ENCODE data around the gene METTL4. TPM values are rescaled to one million over a fixed set of nuclear protein-coding genes. Genes with fewer than 3 reads are reported as not detected.
A peak's percentile ranks its signal among the peaks of the same experiment; 100 is the strongest.

The METTL4 gene
- total and polyA plus RNA-seq, 7 donors, result 4.2 to 9.6 (median 5.8) TPM

- DNase-seq, result no peak
- H3K36me3 ChIP-seq, result peaks cover 0 to 3% (median 0%) of the 10 kb centered on the region in 4 donors
- no peaks in the 10 kb centered on the region for H3K27me3 ChIP-seq
- H3K4me1 ChIP-seq, result peaks cover 0 to 12% (median 6%) of the 10 kb centered on the region in 4 donors
- H3K9me3 ChIP-seq, result no peaks in the 10 kb centered on the region
- 87 to 89% methylated on average over 4 of the region's 4 CpGs for WGBS, 2 donors
- no peak overlapping the region for H3K27ac ChIP-seq
- intact Hi-C loops (cut with DNase I), result loop anchor here (10.0 kb wide), 1 partner anchor 206 kb away; no protein-coding TSS in a partner anchor
- no peak overlapping the region for H3K4me3 ChIP-seq
- no peak for TF ChIP-seq EP300 (IDR thresholded peaks at IDR 0.05)
- TF ChIP-seq POLR2AphosphoS5 (IDR thresholded peaks at IDR 0.05), result no peak
- no peak for TF ChIP-seq POLR2A (IDR thresholded peaks at IDR 0.05)
- TF ChIP-seq CTCF (IDR thresholded peaks at IDR 0.05), result no peak
Measured at GRCh38 chr18:2540575-2540974, 30.7 kb downstream of the METTL4 start.

GRCh38 chr18:2538844-2539243 lies 32.5 kb downstream of the METTL4 start:
- Histone ChIP-seq H3K27ac (peak overlapping the region in 1 of 4 donors; percentile 32), H3K27me3 (no peaks in the 10 kb centered on the region), H3K9me3 (no peaks in the 10 kb centered on the region), H3K4me3 (no peak overlapping the region), H3K4me1 (peaks cover 0 to 12% (median 6%) of the 10 kb centered on the region in 4 donors), H3K36me3 (peaks cover 0 to 3% (median 0%) of the 10 kb centered on the region in 4 donors)
- TF ChIP-seq POLR2AphosphoS5 (IDR thresholded peaks at IDR 0.05), result no peak
- no peak for TF ChIP-seq CTCF (IDR thresholded peaks at IDR 0.05)
- no peak for TF ChIP-seq EP300 (IDR thresholded peaks at IDR 0.05)
- no peak for TF ChIP-seq POLR2A (IDR thresholded peaks at IDR 0.05)
- no peak for DNase-seq
- WGBS, 2 donors, result 16 to 52% methylated on average over 1 of the region's 1 CpG
- intact Hi-C loops (cut with DNase I), result no loop called here

- Histone ChIP-seq H3K4me1 (peaks cover 0 to 12% (median 6%) of the 10 kb centered on the region in 4 donors), H3K27me3 (no peaks in the 10 kb centered on the region), H3K27ac (peak overlapping the region in 1 of 4 donors; percentile 32), H3K4me3 (no peak overlapping the region), H3K36me3 (peaks cover 0 to under 1% (median 0%) of the 10 kb centered on the region in 4 donors), H3K9me3 (no peaks in the 10 kb centered on the region)
- TF ChIP-seq POLR2AphosphoS5 (IDR thresholded peaks at IDR 0.05) (no peak), CTCF (IDR thresholded peaks at IDR 0.05) (no peak)
- intact Hi-C loops (cut with DNase I), result no loop called here
- no peak for DNase-seq
- 91 to 95% methylated on average over 1 of the region's 1 CpG for WGBS, 2 donors
Measured at GRCh38 chr18:2538236-2538635, 33.1 kb downstream of the METTL4 start.

- intact Hi-C loops (cut with DNase I), result no loop called here
- H3K4me3 ChIP-seq, result no peak overlapping the region
- WGBS, 2 donors, result 53 to 59% methylated on average over 3 of the region's 3 CpGs
- H3K36me3 ChIP-seq, result no peaks in the 10 kb centered on the region
- H3K4me1 ChIP-seq, result peaks cover 0 to 12% (median 6%) of the 10 kb centered on the region in 4 donors
- TF ChIP-seq CTCF (IDR thresholded peaks at IDR 0.05), result no peak
- TF ChIP-seq POLR2A (IDR thresholded peaks at IDR 0.05), result no peak
- no peak for TF ChIP-seq POLR2AphosphoS5 (IDR thresholded peaks at IDR 0.05)
- TF ChIP-seq EP300 (IDR thresholded peaks at IDR 0.05), result no peak
- DNase-seq, result no peak
- no peaks in the 10 kb centered on the region for H3K27me3 ChIP-seq
- H3K9me3 ChIP-seq, result no peaks in the 10 kb centered on the region
- no peak overlapping the region for H3K27ac ChIP-seq
Measured at GRCh38 chr18:2537296-2537695, 34.0 kb downstream of the METTL4 start.

- H3K36me3 ChIP-seq, result no peaks in the 10 kb centered on the region
- no peak overlapping the region for H3K27ac ChIP-seq
- no peaks in the 10 kb centered on the region for H3K27me3 ChIP-seq
- no peaks in the 10 kb centered on the region for H3K9me3 ChIP-seq
- 84 to 85% methylated on average over 4 of the region's 4 CpGs for WGBS, 2 donors
- peaks cover 0 to 12% (median 6%) of the 10 kb centered on the region in 4 donors for H3K4me1 ChIP-seq
- TF ChIP-seq POLR2A (IDR thresholded peaks at IDR 0.05) (no peak), POLR2AphosphoS5 (IDR thresholded peaks at IDR 0.05) (no peak), CTCF (IDR thresholded peaks at IDR 0.05) (no peak), EP300 (IDR thresholded peaks at IDR 0.05) (no peak)
- intact Hi-C loops (cut with DNase I), result no loop called here
- H3K4me3 ChIP-seq, result no peak overlapping the region
- DNase-seq, result no peak
Measured at GRCh38 chr18:2536493-2536892, 34.8 kb downstream of the METTL4 start.
